BLaER1 treated with 17β-estradiol and CSF1 and Interleukin-3, amounts not matched to agents 10 nM and 100 nM (cell line): ENCODE results near the gene PHYHIPL.

Experiments
- H3K27ac ChIP-seq, 11 experiments: shearing (Covaris generic); formaldehyde crosslinking; 2 replicates each; pipeline ENCODE4 v1.8.1; 2022
- H3K27me3 ChIP-seq, 11 experiments: shearing (Covaris generic); formaldehyde crosslinking; 2 replicates each; pipeline ENCODE4 v1.8.1; 2022
- H3K36me3 ChIP-seq, 11 experiments: shearing (Covaris generic); formaldehyde crosslinking; 2 replicates each; pipeline ENCODE4 v1.8.1; 2022
- H3K4me1 ChIP-seq, 10 experiments: shearing (Covaris generic); formaldehyde crosslinking; 2 replicates each; pipeline ENCODE4 v1.8.1; 2022
- H3K4me2 ChIP-seq, 11 experiments: shearing (Covaris generic); formaldehyde crosslinking; 2 replicates each; pipeline ENCODE4 v1.8.1; 2022
- H3K4me3 ChIP-seq, 10 experiments: shearing (Covaris generic); formaldehyde crosslinking; 2 replicates each; pipeline ENCODE4 v1.8.1; 2022
- H3K9ac ChIP-seq, 11 experiments: shearing (Covaris generic); formaldehyde crosslinking; 2 replicates each; pipeline ENCODE4 v1.8.1; 2022
- H3K9me3 ChIP-seq, 11 experiments: shearing (Covaris generic); formaldehyde crosslinking; replicated peaks in 1 of 11; 2 replicates each; pipeline ENCODE4 v1.8.1; 2022
- H4K20me1 ChIP-seq, 11 experiments: shearing (Covaris generic); formaldehyde crosslinking; 2 replicates each; pipeline ENCODE4 v1.8.1; 2022
- Cebpa-rat ChIP-seq, 11 experiments: shearing (Covaris generic); IDR thresholded peaks; 2 replicates each; pipeline ENCODE4 v1.8.1; 2022

PHYHIPL gene

DNA sequence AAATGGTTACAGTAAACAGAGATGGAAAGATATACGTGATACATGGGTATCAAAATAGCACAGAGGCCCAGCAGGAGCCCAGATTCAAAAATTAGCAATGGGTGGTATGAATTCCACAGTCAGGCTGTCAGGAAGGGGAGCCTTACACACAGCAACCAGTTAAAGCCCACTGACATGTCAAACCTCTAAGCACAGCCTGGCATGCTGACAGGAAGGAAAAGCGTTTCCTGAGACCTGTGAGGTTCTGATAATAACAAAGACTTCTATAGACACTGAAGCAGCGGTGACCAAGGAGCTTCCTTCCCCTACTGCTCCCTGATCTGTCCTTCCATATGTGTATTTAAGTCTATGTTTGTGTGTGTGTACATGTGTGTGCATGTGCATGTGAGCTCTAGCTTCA is 89.9 kb downstream of the PHYHIPL start:
- Histone ChIP-seq H3K36me3 (no peaks in the 10 kb centered on the region), H3K4me3 (no peak overlapping the region), H3K4me2 (peak overlapping the region in 2 of 11 experiments; percentile 4 to 28; a peak in 2 of 22 replicates), H3K9me3 (no peaks in the 10 kb centered on the region), H4K20me1 (peaks cover 0 to 5% (median 0%) of the 10 kb centered on the region in 11 experiments; a peak in 3 of 22 replicates), H3K4me1 (peaks cover 0 to 6% (median 0%) of the 10 kb centered on the region in 10 experiments; a peak in 5 of 20 replicates), H3K27ac (no peak overlapping the region), H3K27me3 (no peaks in the 10 kb centered on the region), H3K9ac (no peak overlapping the region)
- TF ChIP-seq Cebpa-rat (IDR thresholded peaks at IDR 0.05) = no peak

DNA sequence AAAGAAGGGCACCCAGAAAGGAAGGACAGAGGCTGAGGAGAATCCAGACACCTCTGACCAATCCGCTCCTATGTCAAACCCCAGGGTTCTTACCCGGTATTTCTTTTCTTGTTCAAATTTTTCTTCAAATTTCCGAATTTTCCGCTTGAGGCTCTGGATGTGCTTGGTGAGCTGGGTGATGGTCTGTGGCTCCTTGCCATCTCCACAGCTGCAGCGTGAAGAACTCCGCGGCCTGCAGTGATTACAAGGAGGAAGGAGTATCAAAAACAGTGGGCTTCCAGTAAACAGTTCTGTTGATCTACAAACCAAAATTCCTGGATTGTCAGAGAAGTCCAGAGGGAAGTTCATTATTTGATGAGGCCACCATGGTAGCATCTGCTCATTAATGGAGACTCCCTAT is 92.0 kb downstream of the PHYHIPL start:
- no peak overlapping the region for H3K4me3 ChIP-seq
- H3K9ac ChIP-seq = no peak overlapping the region
- no peak overlapping the region for H3K4me2 ChIP-seq
- H3K9me3 ChIP-seq = no peaks in the 10 kb centered on the region
- H3K27me3 ChIP-seq = no peaks in the 10 kb centered on the region
- no peak for TF ChIP-seq Cebpa-rat (IDR thresholded peaks at IDR 0.05)
- H3K4me1 ChIP-seq = peaks cover 0 to 6% (median 0%) of the 10 kb centered on the region in 10 experiments; a peak in 5 of 20 replicates
- H4K20me1 ChIP-seq = peaks cover 0 to 5% (median 0%) of the 10 kb centered on the region in 11 experiments; a peak in 3 of 22 replicates
- H3K36me3 ChIP-seq = no peaks in the 10 kb centered on the region
- H3K27ac ChIP-seq = no peak overlapping the region

DNA sequence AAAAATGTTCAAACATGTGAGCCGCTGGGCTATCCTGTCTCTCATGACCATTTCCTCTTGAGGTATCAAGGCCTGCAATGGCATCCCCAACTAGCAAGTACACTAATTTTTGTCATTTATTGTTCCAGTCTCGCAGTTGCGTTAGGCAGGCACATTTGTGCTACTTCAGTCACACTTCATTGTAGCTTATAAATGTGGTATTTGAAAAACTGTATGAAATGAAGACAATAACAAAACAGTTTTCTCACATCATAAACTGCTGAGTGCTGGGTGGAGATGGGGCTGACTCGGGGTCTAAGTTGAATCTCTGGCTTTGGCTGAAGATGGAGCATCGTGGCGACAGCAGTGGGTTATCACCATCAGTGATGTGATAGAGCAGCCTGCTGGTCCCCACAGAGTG is 93.2 kb downstream of the PHYHIPL start:
- Histone ChIP-seq H3K36me3 (no peaks in the 10 kb centered on the region), H3K4me2 (no peak overlapping the region), H3K9ac (no peak overlapping the region), H3K4me1 (peaks cover 0 to 6% (median 0%) of the 10 kb centered on the region in 10 experiments; a peak in 5 of 20 replicates), H3K27ac (no peak overlapping the region), H3K9me3 (no peaks in the 10 kb centered on the region), H4K20me1 (no peaks in the 10 kb centered on the region; a peak in 2 of 22 replicates), H3K4me3 (no peak overlapping the region), H3K27me3 (no peaks in the 10 kb centered on the region)
- no peak for TF ChIP-seq Cebpa-rat (IDR thresholded peaks at IDR 0.05)

DNA sequence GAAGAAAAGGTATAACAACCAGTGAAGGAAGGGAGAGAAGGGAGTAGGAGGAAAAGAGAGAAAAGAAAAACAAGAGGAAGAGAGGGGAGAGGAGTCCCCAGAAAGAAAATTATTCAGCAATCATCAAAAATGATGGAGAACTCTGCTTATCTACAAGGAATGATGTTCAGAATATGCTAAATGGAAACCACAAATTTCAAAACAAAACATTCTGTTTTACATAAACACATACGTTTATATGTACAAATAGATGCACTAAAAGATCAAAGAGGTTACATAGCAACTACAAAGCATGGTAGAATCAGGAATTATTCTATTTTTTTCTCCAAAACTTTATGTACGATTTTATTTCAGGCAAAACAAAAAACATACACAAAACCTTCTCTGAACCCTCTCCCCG is 94.0 kb downstream of the PHYHIPL start:
- no peak overlapping the region for H3K9ac ChIP-seq
- no peak overlapping the region for H3K4me3 ChIP-seq
- H3K27ac ChIP-seq = no peak overlapping the region
- no peaks in the 10 kb centered on the region for H3K9me3 ChIP-seq
- TF ChIP-seq Cebpa-rat (IDR thresholded peaks at IDR 0.05) = no peak
- no peaks in the 10 kb centered on the region; a peak in 1 of 22 replicates for H4K20me1 ChIP-seq
- no peak overlapping the region for H3K4me2 ChIP-seq
- no peaks in the 10 kb centered on the region for H3K27me3 ChIP-seq
- peaks cover 0 to 6% (median 0%) of the 10 kb centered on the region in 10 experiments; a peak in 5 of 20 replicates for H3K4me1 ChIP-seq
- no peaks in the 10 kb centered on the region for H3K36me3 ChIP-seq

- Histone ChIP-seq H3K27me3 (no peaks in the 10 kb centered on the region), H3K9me3 (no peaks in the 10 kb centered on the region), H3K9ac (no peak overlapping the region), H3K36me3 (no peaks in the 10 kb centered on the region), H3K4me3 (no peak overlapping the region), H4K20me1 (no peaks in the 10 kb centered on the region; a peak in 1 of 22 replicates), H3K4me2 (no peak overlapping the region), H3K4me1 (peaks cover 0 to 4% (median 0%) of the 10 kb centered on the region in 10 experiments; a peak in 5 of 20 replicates), H3K27ac (no peak overlapping the region)
- TF ChIP-seq Cebpa-rat (IDR thresholded peaks at IDR 0.05) = no peak
Observed at GRCh38 chr10:59271160-59271559, 94.7 kb downstream of the PHYHIPL start.

- Histone ChIP-seq H3K36me3 (no peaks in the 10 kb centered on the region), H3K4me3 (no peak overlapping the region), H3K27ac (no peak overlapping the region), H3K4me2 (no peak overlapping the region), H4K20me1 (no peaks in the 10 kb centered on the region; a peak in 1 of 22 replicates), H3K4me1 (no peaks in the 10 kb centered on the region), H3K27me3 (no peaks in the 10 kb centered on the region), H3K9me3 (no peaks in the 10 kb centered on the region), H3K9ac (no peak overlapping the region)
- TF ChIP-seq Cebpa-rat (IDR thresholded peaks at IDR 0.05) = no peak
Observed at GRCh38 chr10:59272061-59272460, 95.6 kb downstream of the PHYHIPL start.

DNA sequence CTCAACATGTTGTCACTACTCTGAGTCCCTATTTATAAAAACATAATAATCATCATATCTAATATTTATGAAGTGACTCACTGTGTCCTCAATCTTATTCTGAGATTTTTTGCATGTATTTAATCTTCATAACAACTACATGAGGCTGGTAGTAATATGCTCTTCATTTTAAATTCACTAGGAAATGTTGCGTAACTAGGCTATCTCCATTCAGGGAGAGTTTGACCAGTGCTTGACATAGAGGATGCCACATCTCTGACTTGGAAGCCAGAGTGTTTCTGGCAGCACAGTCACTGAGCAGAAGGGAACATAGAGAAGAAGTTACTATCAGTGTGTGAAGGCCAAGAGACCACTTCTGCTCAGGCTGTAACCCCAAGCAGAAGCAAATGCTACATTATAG is 97.0 kb downstream of the PHYHIPL start:
- no peak overlapping the region for H3K4me2 ChIP-seq
- H4K20me1 ChIP-seq = no peaks in the 10 kb centered on the region; a peak in 1 of 22 replicates
- no peak overlapping the region for H3K27ac ChIP-seq
- no peaks in the 10 kb centered on the region for H3K9me3 ChIP-seq
- no peaks in the 10 kb centered on the region for H3K4me1 ChIP-seq
- no peak overlapping the region for H3K9ac ChIP-seq
- TF ChIP-seq Cebpa-rat (IDR thresholded peaks at IDR 0.05) = peak in 1 of 11 experiments; percentile 65; a peak in 2 of 22 replicates
- H3K4me3 ChIP-seq = no peak overlapping the region
- H3K36me3 ChIP-seq = no peaks in the 10 kb centered on the region
- H3K27me3 ChIP-seq = no peaks in the 10 kb centered on the region

DNA sequence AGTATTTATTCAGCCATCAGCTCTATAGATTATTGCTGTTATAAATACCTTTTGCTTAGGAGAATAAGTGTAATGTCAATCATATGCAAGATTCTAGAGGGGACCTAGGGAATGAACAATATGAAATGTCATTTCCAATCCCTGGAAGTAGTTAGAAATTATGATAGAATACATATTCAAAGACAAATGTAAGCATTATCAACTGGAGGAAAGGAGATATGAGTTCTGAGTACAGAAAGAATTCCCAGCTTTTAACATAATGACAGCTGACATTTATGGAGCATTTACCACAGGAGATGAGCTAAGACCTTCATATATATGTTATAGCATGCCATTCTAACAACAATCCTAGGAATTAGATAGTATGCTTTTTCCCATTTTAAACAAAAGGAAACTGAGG is 99.7 kb downstream of the PHYHIPL start:
- no peak overlapping the region for H3K4me2 ChIP-seq
- no peaks in the 10 kb centered on the region for H3K36me3 ChIP-seq
- no peaks in the 10 kb centered on the region for H3K9me3 ChIP-seq
- H3K27me3 ChIP-seq = no peaks in the 10 kb centered on the region
- no peaks in the 10 kb centered on the region for H4K20me1 ChIP-seq
- H3K4me3 ChIP-seq = no peak overlapping the region
- no peaks in the 10 kb centered on the region for H3K4me1 ChIP-seq
- no peak for TF ChIP-seq Cebpa-rat (IDR thresholded peaks at IDR 0.05)
- H3K27ac ChIP-seq = no peak overlapping the region
- H3K9ac ChIP-seq = no peak overlapping the region

DNA sequence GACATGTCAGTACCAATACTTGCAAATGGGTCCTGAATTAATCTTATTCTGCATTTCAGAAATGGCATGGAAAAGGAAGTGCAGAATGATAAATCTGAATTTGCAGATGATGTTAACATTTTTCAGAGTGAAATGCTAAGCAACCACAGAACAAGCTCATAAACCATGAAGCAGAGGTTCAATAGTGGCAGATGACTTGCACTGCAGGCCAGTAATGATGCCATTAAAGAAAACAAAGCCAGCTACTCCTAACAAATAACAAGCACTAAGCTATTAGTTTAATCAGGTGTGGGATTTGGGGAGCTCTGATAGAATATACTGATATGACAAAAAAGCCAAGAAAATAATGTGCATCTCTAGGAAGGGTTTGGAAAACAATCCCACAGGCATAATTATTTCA is 100.5 kb downstream of the PHYHIPL start:
- H3K9ac ChIP-seq = no peak overlapping the region
- no peaks in the 10 kb centered on the region for H4K20me1 ChIP-seq
- H3K4me3 ChIP-seq = no peak overlapping the region
- TF ChIP-seq Cebpa-rat (IDR thresholded peaks at IDR 0.05) = no peak
- H3K4me2 ChIP-seq = no peak overlapping the region
- H3K36me3 ChIP-seq = no peaks in the 10 kb centered on the region
- H3K27me3 ChIP-seq = no peaks in the 10 kb centered on the region
- no peak overlapping the region for H3K27ac ChIP-seq
- H3K4me1 ChIP-seq = no peaks in the 10 kb centered on the region
- no peaks in the 10 kb centered on the region for H3K9me3 ChIP-seq

DNA sequence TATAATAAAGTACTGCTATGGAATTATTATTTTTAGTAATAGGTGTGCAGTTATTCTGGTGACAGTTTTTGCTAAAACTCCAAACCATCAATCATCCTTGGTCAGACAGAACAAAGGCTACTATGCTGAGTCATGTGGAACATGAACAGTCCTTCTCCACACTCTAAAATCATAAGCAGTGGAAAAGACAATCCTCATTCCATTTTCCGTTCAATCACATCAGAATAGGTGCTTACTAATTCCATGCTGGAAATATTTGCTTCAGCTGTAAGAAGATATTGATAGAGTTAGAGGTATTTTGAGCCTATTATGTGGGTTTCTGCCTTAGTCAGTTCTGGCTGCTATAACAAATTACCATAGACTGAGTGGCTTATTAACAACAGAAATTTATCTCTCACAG is 103.0 kb downstream of the PHYHIPL start:
- Histone ChIP-seq H3K27ac (no peak overlapping the region), H3K36me3 (no peaks in the 10 kb centered on the region), H3K27me3 (no peaks in the 10 kb centered on the region), H3K9me3 (no peaks in the 10 kb centered on the region), H3K9ac (no peak overlapping the region), H3K4me1 (no peaks in the 10 kb centered on the region), H4K20me1 (no peaks in the 10 kb centered on the region), H3K4me3 (no peak overlapping the region), H3K4me2 (no peak overlapping the region)
- no peak for TF ChIP-seq Cebpa-rat (IDR thresholded peaks at IDR 0.05)
